Activated CD8-positive, alpha-beta memory T cell treated with anti-CD3 and anti-CD28 coated beads for 4 hours (primary cell): ENCODE data around the gene BNC2.

ENCODE experiments used
- DNase-seq, 2 donors: peaks; one replicate each; pipeline ENCODE4 v3.0.0-alpha.2; 2020; ENCODE audit warnings: low read depth in 2 of 2

Gene BNC2

GRCh38 chr9:16371306-16371705 is 499.2 kb downstream of the BNC2 start:
- no peak for DNase-seq

- DNase-seq = no peak
Observed at GRCh38 chr9:16370647-16371046, 499.8 kb downstream of the BNC2 start.

- DNase-seq = no peak
Observed at GRCh38 chr9:16369427-16369826, 501.0 kb downstream of the BNC2 start.

GRCh38 chr9:16368237-16369087 is 502.0 kb downstream of the BNC2 start:
- no peak for DNase-seq

- DNase-seq = no peak
Observed at GRCh38 chr9:16367605-16368231, 502.8 kb downstream of the BNC2 start.

- DNase-seq = no peak
Observed at GRCh38 chr9:16364347-16364746, 506.1 kb downstream of the BNC2 start.

- DNase-seq = no peak
Observed at GRCh38 chr9:16363916-16364315, 506.6 kb downstream of the BNC2 start.

- no peak for DNase-seq
Observed at GRCh38 chr9:16363073-16363781, 507.2 kb downstream of the BNC2 start.

- no peak for DNase-seq
Observed at GRCh38 chr9:16361939-16362338, 508.5 kb downstream of the BNC2 start.

- no peak for DNase-seq
Observed at GRCh38 chr9:16361118-16361517, 509.4 kb downstream of the BNC2 start.

GRCh38 chr9:16360247-16360646 is 510.2 kb downstream of the BNC2 start:
- no peak for DNase-seq
